HL-60 (cell line): ENCODE measurements around the gene SPIN2A.
"Not testable (repeated sequence)": the region's sequence is repeated elsewhere in the genome, so short reads cannot be mapped to it uniquely, and the experiment has no call there.

Source experiments
- DNase-seq, 2 experiments: peaks; one replicate each; pipeline ENCODE4 v3.0.0-alpha.2; 2010 to 2020; ENCODE audit warnings: low read depth in 1 of 2, low spot score in 1 of 2
- H3K27ac ChIP-seq: fragments of 250-450 bp; sonication (Bioruptor Pico); replicated peaks from 2 replicates; pipeline ENCODE4 v1.5.1; 2020; ENCODE audit warnings: mild to moderate bottlenecking, moderate library complexity
- H3K27me3 ChIP-seq: fragments of 250-450 bp; sonication (Bioruptor Pico); 2 replicates; pipeline ENCODE4 v1.5.1; 2021; ENCODE audit warnings: mild to moderate bottlenecking, moderate library complexity; ENCODE audit not compliant: insufficient read depth, poor library complexity, severe bottlenecking
- H3K4me3 ChIP-seq: replicated peaks from 2 replicates; pipeline ENCODE4 v1.5.1; 2011; ENCODE audit warnings: mild to moderate bottlenecking, control low read depth, low read length; ENCODE audit not compliant: insufficient read depth
- GABPA ChIP-seq: IDR thresholded peaks from 2 replicates; pipeline ENCODE4 v1.6.1; 2012; ENCODE audit warnings: low read depth
- POLR2AphosphoS5 ChIP-seq: IDR thresholded peaks from 2 replicates; pipeline ENCODE4 v1.6.1; 2012; ENCODE audit warnings: low read depth
- SPI1 ChIP-seq: IDR thresholded peaks from 2 replicates; pipeline ENCODE4 v1.6.1; 2012; ENCODE audit warnings: low read depth, mild to moderate bottlenecking, borderline replicate concordance
- TF ChIP-seq, protein P1 (sequence below): IDR thresholded peaks from 2 replicates; pipeline ENCODE4 v1.6.1; 2012; ENCODE audit warnings: low read depth; ENCODE audit not compliant: insufficient replicate concordance
- TF ChIP-seq, protein P2 (sequence below): IDR thresholded peaks from one replicate; pipeline ENCODE4 v1.5.1; 2011; ENCODE audit warnings: low read length, control low read depth, inconsistent platforms; ENCODE audit not compliant: insufficient read depth

Gene SPIN2A

DNA sequence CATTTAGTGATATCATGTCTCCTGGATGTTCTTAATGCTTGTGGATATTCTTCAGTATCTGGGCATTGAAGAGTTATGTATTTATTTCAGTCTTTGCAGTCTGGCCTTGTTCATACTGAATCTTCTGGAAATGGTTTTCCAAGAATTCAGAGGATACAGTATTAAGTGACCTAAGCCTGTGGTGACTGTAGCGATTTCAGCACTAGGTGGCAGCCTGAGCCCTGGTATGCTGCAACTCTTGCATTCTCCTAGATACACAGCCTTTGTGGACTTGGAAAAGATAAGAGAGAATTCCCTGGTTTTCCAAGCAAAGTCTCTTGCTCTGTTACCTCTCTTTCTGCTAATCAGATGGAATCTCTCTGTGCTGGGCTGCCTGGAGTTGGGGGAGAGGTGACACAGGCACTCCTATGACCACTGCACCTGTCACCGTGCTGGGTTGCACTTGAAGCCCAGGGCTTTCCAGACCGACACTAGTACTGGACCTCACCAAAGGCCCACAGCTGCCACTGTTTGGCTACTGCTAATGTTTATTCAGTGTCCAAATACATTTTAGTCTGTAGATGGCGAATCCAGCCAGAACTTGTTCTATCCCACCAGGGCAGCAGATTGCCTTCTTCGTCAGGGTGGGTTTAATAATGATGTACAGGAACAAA lies 19.3 kb upstream of the SPIN2A start:
- no peak for DNase-seq
- TF ChIP-seq SPI1 (no peak), GABPA (no peak)
- Histone ChIP-seq H3K27ac (no peak overlapping the region), H3K4me3 (no peak overlapping the region), H3K27me3 (no peaks in the 10 kb centered on the region)

DNA sequence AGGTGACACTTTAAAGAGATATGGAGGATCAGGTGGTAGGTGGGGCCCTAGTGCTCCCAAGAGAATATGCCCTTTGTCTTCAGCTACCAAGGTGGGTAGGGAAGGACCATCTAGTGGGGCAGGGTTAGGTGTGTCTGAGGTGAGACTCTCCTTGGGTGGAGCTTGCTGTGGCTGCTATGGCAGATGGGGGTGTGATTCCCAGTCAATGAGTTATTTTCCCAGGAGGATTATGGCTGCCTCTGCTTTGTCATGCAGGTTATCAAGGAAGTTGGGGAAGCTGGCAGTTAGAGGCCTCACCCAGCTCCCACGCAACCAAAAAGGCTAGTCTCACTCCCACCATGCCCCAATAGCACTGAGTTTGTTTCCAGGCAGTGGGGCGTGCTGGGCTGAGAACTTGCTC lies 18.0 kb upstream of the SPIN2A start:
- DNase-seq, result no peak
- no peak overlapping the region for H3K27ac ChIP-seq
- no peak overlapping the region for H3K4me3 ChIP-seq
- no peak for TF ChIP-seq SPI1
- no peak for TF ChIP-seq POLR2AphosphoS5
- TF ChIP-seq GABPA, result no peak
- TF ChIP-seq, protein P1, sequence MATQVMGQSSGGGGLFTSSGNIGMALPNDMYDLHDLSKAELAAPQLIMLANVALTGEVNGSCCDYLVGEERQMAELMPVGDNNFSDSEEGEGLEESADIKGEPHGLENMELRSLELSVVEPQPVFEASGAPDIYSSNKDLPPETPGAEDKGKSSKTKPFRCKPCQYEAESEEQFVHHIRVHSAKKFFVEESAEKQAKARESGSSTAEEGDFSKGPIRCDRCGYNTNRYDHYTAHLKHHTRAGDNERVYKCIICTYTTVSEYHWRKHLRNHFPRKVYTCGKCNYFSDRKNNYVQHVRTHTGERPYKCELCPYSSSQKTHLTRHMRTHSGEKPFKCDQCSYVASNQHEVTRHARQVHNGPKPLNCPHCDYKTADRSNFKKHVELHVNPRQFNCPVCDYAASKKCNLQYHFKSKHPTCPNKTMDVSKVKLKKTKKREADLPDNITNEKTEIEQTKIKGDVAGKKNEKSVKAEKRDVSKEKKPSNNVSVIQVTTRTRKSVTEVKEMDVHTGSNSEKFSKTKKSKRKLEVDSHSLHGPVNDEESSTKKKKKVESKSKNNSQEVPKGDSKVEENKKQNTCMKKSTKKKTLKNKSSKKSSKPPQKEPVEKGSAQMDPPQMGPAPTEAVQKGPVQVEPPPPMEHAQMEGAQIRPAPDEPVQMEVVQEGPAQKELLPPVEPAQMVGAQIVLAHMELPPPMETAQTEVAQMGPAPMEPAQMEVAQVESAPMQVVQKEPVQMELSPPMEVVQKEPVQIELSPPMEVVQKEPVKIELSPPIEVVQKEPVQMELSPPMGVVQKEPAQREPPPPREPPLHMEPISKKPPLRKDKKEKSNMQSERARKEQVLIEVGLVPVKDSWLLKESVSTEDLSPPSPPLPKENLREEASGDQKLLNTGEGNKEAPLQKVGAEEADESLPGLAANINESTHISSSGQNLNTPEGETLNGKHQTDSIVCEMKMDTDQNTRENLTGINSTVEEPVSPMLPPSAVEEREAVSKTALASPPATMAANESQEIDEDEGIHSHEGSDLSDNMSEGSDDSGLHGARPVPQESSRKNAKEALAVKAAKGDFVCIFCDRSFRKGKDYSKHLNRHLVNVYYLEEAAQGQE, result no peak
- TF ChIP-seq, protein P2, sequence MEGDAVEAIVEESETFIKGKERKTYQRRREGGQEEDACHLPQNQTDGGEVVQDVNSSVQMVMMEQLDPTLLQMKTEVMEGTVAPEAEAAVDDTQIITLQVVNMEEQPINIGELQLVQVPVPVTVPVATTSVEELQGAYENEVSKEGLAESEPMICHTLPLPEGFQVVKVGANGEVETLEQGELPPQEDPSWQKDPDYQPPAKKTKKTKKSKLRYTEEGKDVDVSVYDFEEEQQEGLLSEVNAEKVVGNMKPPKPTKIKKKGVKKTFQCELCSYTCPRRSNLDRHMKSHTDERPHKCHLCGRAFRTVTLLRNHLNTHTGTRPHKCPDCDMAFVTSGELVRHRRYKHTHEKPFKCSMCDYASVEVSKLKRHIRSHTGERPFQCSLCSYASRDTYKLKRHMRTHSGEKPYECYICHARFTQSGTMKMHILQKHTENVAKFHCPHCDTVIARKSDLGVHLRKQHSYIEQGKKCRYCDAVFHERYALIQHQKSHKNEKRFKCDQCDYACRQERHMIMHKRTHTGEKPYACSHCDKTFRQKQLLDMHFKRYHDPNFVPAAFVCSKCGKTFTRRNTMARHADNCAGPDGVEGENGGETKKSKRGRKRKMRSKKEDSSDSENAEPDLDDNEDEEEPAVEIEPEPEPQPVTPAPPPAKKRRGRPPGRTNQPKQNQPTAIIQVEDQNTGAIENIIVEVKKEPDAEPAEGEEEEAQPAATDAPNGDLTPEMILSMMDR, result no peak
- no peaks in the 10 kb centered on the region for H3K27me3 ChIP-seq

DNA sequence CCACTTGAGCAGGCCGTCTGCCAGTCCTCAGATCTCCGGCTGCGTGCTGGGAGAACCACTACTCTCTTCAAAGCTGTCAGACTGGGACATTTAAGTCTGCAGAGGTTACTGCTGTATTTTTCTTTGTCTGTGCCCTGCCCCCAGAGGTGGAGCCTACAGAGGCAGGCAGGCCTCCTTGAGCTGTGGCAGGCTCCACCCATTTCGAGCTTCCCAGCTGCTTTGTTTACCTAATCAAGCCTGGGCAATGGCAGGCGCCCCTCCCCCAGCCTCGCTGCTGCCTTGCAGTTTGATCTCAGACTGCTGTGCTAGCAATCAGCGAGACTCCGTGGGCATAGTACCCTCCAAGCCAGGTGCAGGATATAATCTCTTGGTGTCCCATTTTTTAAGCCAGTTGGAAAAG lies 15.0 kb upstream of the SPIN2A start:
- not testable (repeated sequence) for DNase-seq

DNA sequence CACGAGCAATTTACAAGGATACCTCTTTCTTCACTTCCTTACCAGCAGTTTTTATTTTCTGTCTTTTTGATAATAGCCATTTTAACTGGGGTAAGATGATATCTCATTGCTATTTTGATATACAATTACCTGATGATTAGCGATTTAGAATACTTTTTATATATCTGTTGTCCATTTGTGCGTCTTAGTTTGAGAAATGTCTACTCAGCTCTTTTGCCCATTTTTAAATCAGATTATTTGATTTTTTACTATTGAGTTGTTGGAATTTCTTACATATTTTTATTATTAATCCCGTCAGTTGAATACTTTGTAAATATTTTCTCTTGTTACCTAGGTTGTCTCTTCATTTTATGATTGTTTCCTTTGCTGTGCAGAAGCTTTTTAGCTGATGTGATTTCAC lies 1.5 kb upstream of the SPIN2A start:
- TF ChIP-seq, protein P1, result no peak
- TF ChIP-seq POLR2AphosphoS5 (no peak), GABPA (no peak), SPI1 (no peak)
- TF ChIP-seq, protein P2, result no peak
- Histone ChIP-seq H3K4me3 (no peak overlapping the region), H3K27me3 (no peaks in the 10 kb centered on the region)

More for the DNA sequence above, 15.0 kb upstream of the SPIN2A start:
- H3K4me3 ChIP-seq, H3K27ac ChIP-seq, H3K27me3 ChIP-seq: not testable (repeated sequence)

DNA sequence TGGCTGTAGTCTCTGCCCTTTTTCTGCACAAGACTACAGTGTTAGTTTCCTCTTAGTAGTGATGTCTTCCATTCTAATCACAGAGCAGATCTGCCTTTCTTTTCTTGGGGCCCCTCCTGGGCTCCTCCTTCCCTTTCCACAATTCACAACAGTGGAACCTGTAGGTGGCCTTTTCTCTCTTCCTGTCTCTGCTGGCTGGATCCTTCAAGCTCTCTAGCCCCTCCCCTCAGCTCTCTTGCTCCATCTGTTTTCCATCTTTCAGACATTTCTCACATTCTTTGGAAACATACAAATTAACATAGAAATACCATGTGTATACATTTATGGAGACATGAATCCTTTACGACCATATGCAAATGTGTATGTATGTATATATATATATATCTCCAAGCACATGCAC lies 304 bp upstream of the SPIN2A start:
- no peak overlapping the region for H3K27ac ChIP-seq
- TF ChIP-seq, protein P1, result no peak
- TF ChIP-seq GABPA (no peak), SPI1 (no peak), POLR2AphosphoS5 (no peak)
- TF ChIP-seq, protein P2, result no peak

More for the DNA sequence above, 1.5 kb upstream of the SPIN2A start:
- DNase-seq, result no peak
- H3K27ac ChIP-seq, result no peak overlapping the region

DNA sequence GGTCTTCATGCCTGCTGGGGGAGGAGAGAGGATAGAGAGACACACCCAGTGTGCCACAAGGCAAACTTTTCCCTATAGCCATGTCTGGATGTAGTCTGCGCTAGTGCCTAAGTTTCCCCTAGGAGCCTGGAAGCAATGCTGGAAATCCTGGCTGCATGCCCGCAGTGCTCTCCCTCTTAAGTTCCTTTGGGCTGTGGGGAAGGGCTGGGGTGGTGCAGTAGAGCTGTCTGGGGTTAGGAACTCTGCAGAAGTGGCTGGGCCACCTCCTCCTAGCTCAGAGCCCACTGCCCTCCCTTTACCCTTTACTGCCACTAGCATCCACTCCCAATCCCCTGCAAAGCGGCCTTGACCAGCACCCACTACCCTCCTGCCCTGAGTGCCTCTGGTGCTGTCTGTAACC lies 608 bp downstream of the SPIN2A start:
- H3K4me3 ChIP-seq, H3K27me3 ChIP-seq, H3K27ac ChIP-seq, DNase-seq: not testable (repeated sequence)

More for the DNA sequence above, 304 bp upstream of the SPIN2A start:
- Histone ChIP-seq H3K27me3 (no peaks in the 10 kb centered on the region), H3K4me3 (no peak overlapping the region)
- DNase-seq, result no peak
